GM12892 (cell line): Measurements from ENCODE around the gene TMEM247.

Experiments used
- POLR2A ChIP-seq: IDR thresholded peaks from 2 replicates; pipeline ENCODE4 v1.6.1; 2011; ENCODE audit warnings: low read depth, low read length, control low read depth
- POLR2AphosphoS5 ChIP-seq: IDR thresholded peaks from 2 replicates; pipeline ENCODE4 v1.6.1; 2011; ENCODE audit warnings: low read depth, low read length, control low read depth
- TAF1 ChIP-seq: IDR thresholded peaks from 2 replicates; pipeline ENCODE4 v1.6.1; 2011; ENCODE audit warnings: low read depth, mild to moderate bottlenecking, control low read depth, low read length, borderline replicate concordance

- TF ChIP-seq TAF1 (no peak), POLR2AphosphoS5 (no peak), POLR2A (no peak)
Measured at GRCh38 chr2:46492301-46492700, 12.9 kb downstream of the TMEM247 start.
